Limb (tissue), 2 donors: ENCODE data around the gene VWA1.
A peak's percentile ranks its signal among the peaks of the same experiment; 100 is the strongest.
"Not testable (repeated sequence)": the region's sequence is repeated elsewhere in the genome, so short reads cannot be mapped to it uniquely, and the experiment has no call there.

ENCODE experiments used
- DNase-seq, 2 donors: peaks; one replicate each; pipeline ENCODE4 v3.0.0-alpha.2; 2016; ENCODE audit errors: extremely low spot score in 2 of 2

The VWA1 gene

GRCh38 chr1:1422465-1423244, 12.8 kb upstream of the VWA1 start:
- peak in 1 of 2 donors; percentile 27 for DNase-seq

- no peak for DNase-seq
These were observed 12.3 kb upstream of the VWA1 start for GRCh38 chr1:1423245-1423597.

- no peak for DNase-seq
These were observed 10.8 kb upstream of the VWA1 start for GRCh38 chr1:1424707-1425106.

GRCh38 chr1:1425426-1425752, 10.1 kb upstream of the VWA1 start:
- no peak for DNase-seq

- peak in 1 of 2 donors; percentile 36 for DNase-seq
These were observed 9.6 kb upstream of the VWA1 start for GRCh38 chr1:1425753-1426495.

- DNase-seq: no peak
These were observed 8.9 kb upstream of the VWA1 start for GRCh38 chr1:1426496-1427105.

GRCh38 chr1:1427106-1427819, 8.2 kb upstream of the VWA1 start:
- peak in 1 of 2 donors; percentile 74 for DNase-seq

GRCh38 chr1:1427820-1428148, 7.7 kb upstream of the VWA1 start:
- no peak for DNase-seq

- DNase-seq: no peak
These were observed 7.3 kb upstream of the VWA1 start for GRCh38 chr1:1428174-1428573.

GRCh38 chr1:1428967-1429366, 6.5 kb upstream of the VWA1 start:
- DNase-seq: not testable (repeated sequence)

GRCh38 chr1:1429671-1430073, 5.8 kb upstream of the VWA1 start:
- no peak for DNase-seq

- peak in 1 of 2 donors; percentile 82 for DNase-seq
These were observed 5.1 kb upstream of the VWA1 start for GRCh38 chr1:1430114-1430982.

- DNase-seq: no peak
These were observed 4.3 kb upstream of the VWA1 start for GRCh38 chr1:1430992-1431844.

- DNase-seq: no peak
These were observed 3.6 kb upstream of the VWA1 start for GRCh38 chr1:1431845-1432273.

- DNase-seq: no peak
These were observed 3.1 kb upstream of the VWA1 start for GRCh38 chr1:1432274-1432950.

GRCh38 chr1:1432951-1433803, 2.3 kb upstream of the VWA1 start:
- peak in 1 of 2 donors; percentile 81 for DNase-seq

GRCh38 chr1:1433804-1434130, 1.7 kb upstream of the VWA1 start:
- DNase-seq: peak in 1 of 2 donors; percentile 80

GRCh38 chr1:1434131-1434823, 1.2 kb upstream of the VWA1 start:
- peak in 1 of 2 donors; percentile 88 for DNase-seq
